Fibroblast of gingiva (primary cell): ENCODE results near the gene SLC5A9.
"Not testable (repeated sequence)": the region's sequence is repeated elsewhere in the genome, so short reads cannot be mapped to it uniquely, and the experiment has no call there.

ENCODE experiments used
- DNase-seq: peaks from one replicate; pipeline ENCODE4 v3.0.0-alpha.2; 2011; ENCODE audit warnings: low read depth

SLC5A9 gene

DNA sequence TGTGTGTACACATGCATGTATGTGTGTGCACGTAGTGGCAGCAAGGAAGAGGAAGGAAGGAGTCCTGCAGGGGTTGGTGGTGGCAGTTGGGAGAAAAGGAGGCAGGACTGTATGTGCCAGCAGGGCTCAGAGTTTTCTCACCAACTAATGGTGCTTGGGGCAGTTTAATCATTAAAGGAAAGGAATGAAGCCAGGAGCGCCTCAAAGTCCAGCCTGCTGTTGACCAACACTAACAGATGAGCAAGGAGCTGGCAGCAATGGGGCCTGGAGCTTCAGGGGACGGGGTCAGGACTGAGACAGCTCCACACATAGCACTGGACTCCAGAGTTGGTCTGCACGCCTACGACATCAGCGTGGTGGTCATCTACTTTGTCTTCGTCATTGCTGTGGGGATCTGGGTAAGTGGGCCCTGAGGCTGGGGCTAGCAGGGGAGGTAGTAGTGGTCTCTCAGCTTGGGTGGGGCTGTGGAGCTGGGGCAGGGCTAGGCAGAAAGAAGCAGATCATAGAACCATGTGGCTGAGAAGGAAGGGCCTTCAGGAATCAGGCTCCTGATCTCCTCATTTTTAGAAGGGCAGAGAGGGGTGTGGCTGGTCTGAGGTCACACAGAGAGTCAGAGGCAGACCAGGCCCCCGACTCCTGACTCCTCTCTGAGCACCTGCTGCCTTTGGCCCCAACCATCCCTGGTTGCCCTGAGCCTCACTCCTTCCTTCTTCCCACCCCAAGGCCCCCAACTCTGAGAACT, at the start of gene SLC5A9:
SLC5A9 (plus strand) TSS at position 216 of the 742 bp plus-strand sequence; CDS start at position 237, 21 bp downstream.
- no peak for DNase-seq

DNA sequence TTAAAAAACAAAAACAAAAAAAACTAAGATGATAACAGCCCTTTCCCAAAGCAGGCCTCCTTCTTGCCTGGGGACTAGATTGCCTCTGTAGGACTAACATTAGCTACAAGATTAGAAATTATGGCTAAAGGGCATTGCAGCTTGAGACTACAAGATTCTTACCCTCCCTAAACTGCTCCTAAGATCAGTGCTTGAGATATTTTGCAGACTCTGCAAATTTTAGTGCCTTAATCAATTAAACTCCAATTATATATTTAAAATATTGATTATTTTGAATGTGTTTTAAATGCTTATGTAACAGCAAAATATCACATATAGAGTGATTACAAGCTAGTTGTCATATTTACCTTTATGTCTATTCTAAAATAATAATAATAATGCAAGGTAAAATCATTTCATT, 47.4 kb upstream of the SLC5A9 start:
- DNase-seq, result no peak

DNA sequence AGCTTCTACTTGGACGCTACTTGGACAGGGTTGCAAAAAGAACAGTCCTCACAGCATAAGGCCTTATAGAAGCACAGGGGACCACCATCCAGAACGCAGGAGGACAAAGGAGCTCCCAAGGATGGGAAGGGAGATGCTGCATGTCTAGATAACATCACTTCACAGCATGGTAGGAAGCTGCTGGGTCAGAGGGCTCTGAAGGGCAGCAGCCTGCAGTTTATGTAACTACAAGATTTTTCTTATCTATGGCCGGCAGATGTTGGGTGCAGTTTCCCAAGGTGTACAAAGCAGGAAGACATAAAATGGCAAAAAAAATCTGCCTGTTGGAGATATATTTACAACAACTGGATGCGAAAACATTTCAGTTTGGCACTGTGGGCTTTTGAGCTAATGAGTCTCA, 45.3 kb upstream of the SLC5A9 start:
- DNase-seq, result no peak

DNA sequence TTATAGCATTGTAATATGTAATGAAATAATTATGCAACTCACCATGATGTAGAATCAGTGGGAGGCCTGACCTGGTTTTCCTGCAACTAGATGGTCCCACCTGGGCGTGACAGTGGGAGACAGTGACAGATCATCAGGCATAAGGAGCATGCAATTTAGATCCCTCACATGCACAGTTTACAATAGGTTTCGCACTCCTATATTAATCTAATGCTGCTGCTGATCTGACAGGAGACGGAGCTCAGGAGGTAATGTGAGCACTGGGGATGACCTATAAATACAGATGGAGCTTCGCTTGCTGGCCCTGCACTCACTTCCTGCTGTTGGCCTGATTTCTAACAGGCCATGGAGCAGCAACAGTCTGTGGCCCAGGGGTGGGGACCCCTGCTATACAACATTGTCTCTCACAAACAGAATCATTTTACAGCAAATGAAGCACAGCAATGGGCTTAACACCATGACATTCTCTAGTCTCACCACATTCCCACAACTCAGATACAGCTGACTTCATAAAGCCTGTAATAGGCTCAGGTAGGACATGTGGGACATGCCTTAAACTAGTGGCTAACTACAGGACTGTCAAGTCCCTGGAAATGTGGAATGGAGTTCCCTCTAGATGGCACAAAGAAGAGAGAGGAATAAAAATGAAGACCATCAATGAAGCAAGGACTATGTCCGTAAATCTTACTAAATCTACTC, 40.7 kb upstream of the SLC5A9 start:
- DNase-seq, result no peak

DNA sequence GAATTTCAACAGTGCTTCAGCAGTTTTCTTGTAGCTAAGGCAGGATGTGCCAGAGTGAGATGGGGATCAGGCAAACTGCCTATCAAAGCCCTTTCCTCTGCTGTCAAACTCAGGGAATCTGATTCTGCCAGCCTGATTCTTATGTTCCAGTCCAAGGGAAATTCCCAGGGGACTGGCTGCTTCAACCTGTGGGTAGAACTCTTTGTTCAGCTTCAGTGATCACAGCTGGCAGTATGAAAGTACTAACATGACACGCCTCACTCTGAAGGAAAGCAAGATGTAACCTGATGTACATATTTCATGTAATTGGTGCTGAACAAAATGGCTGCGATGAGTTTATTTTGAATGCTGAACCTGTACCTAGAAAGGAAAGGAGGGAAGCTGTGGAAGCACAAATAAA, 40.1 kb upstream of the SLC5A9 start:
- no peak for DNase-seq

DNA sequence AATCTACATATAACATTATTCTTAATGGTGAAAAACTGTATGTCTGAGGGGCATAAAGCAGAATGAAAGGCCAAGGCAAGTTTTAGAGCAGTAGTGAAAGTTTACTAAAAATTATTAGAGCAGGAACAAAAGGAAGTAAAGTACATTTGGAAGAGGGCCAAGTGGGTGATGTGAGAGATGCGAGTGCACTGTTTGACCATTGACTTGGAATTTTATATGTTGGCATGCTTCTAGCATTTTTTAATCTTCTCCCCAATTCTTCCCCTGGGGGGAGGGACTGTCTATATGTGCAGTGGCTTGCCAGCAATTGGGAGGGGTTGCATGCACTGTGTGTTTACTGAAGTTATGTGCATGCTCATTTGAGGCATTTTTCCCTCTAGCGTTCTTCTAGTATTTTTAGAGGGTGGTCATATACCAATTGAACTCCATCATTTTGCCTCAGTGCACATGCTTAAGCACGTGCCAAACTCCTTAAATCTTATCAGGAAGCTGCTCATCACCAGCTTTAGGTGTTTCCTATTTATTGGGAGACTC, 36.1 kb upstream of the SLC5A9 start:
- no peak for DNase-seq

DNA sequence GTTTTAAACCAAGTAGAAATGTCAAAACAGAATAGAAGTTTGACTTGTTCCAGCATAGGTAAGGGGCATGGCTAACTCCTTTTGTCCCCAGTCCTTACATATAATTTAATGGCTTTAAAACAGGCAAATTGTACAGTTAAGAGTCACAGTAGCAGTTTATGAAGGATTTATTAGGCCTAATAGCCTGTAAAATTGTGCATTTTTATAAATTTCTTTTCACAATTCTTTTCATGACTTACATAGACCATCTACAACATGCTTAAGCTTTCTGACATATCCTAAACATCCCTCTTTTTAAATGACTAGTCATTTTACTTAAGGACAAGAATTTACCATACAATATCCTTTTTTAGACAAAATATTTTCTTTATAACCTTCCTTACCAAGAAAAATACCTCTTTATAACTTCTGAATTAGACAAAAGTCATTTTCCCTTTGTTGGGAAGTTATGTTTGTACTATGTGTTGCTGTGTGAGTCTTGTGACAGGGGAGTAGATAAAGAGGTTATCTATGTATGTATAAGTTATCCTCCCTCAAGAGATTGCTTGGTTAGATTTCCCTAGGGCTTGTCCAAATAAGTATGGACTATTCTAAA, 34.5 kb upstream of the SLC5A9 start:
- no peak for DNase-seq

DNA sequence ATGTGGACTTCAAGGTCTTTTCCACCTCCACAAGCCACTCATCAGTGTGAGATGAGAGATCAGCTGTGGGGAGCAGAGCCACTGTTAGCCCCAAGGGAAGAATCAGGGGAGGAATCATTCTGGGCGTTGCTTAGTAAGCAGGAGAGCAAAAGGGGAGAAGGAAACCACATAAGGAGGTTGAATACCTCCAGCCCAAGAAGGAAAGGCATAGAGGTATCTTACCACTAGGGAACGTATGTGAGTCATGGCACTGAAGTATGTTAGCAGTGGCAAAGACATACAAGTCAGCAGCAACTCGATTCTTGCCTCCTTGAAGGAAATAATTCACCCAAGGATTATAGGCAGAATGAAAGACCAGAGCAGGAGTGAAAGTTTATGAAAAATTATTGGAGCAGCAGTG, 31.6 kb upstream of the SLC5A9 start:
- DNase-seq, result no peak

DNA sequence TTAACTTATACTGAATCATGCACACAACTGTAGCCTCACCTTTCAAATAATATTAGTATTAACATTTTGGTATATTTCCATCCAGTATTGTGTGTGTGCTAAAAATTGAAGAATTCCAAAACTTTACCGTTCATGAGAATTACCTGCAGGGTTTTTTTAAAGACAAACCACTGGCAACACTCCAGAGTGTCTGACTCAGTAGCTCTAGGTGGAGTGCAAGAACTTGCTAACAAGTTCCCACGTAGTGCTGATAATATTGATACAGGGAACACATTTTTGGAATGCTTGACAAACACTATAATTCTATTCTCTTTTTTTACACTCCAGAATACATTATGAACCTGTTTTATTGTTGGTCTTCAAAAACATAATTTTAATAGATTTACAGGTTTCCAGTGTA, 27.7 kb upstream of the SLC5A9 start:
- no peak for DNase-seq

DNA sequence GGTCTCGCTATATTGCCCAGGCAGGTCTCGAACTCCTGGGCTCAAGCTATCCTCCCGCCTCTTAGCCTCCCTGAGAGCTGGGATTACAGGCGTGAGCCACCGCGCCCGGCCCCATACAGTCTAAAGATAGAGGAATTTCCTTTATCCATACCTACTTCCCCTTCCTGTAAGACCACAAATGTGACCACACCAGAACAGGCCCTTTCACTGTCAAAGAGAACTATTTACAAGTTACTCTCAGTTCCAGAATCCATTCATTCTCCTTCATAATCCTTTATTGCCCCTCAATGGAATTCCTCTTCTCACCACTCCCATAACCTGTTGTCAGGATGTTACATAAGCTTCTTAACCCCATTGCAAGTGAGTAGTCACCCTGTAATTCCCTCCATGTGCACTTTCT, 26.3 kb upstream of the SLC5A9 start:
- DNase-seq, result no peak

DNA sequence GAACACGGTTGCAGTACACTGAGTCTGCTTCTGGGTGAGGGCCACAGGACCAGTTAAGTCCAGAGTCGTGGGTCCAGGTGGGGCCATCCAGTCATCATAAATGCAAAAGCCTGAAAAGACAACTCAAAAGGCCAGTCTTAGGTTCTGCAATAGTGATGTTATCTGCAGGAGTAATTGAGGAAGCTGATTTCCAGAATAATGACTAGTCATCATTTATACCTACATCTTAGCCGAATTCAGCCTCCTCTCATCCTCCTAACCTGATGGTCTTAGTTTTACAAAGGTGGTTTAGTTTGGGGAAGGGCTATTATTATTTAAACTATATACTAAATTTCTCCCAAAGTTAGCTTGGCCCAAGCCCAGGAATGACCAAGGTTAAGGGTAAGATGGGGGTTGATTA, 23.5 kb upstream of the SLC5A9 start:
- DNase-seq, result no peak

DNA sequence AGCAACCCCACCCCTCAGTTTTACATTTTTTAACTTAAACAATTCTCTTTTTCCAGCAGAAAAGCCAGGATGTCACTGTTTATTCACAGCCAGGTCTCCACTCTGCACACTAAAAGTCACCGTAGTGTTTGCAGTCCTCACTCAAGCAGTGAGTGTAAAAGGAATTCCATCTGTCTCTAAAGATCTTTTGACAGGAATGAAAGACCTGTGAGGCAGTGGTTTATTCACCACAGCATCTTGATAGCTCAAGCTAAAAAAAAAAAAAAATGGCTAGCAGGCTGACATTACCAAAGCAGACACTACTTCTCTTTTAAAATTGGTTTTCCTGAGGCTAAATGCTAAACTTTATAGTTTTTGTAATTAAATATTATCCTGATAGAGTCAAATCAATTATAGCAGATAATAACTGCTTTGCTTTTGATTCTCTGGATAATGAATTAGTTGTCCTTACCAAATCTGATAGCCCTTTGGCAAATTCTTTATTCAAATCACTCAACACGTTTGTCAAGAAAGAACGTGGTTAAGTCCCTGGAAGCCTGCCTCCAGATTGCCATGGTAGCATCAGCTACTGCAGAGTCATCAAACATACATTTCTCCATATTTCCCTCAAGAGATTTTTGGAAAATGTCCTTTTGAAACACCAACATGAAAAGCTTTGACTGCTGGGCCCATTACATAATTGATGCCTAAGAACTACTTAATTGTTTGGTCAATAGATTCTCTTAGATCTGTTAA, 22.2 kb upstream of the SLC5A9 start:
- DNase-seq, result no peak

DNA sequence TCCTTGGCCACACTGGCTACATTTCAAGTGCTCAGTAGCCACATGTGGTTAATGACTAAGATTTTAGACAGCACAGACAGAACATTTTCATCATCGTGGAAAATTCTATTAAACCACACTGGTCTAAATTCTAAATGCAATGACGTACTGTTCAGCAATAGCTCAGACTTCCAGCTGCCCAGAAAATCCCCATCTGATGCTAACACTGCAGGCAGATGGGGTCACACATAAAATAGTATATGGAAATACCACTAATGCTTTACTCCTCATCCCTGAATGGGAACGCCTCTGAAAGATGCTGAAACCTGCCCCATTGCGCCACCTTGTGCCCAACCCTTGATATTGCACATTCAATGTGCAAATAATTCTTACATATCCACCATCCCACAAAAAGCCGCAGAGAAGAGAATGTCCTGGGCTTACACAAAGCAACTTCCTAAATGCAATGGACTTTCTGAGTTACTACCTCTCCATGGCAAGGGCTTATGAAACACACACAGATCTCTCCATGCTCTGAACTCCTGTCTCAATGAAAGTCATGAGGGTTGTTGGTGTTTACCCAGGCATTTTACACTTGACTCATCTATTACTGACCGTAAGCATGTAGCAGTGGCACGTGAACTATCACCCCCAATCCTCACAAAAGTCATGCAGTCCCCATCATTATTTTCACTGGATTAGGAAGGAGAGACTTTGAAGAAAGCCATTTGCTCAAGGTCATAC, 20.3 kb upstream of the SLC5A9 start:
- peak; percentile 90 for DNase-seq

DNA sequence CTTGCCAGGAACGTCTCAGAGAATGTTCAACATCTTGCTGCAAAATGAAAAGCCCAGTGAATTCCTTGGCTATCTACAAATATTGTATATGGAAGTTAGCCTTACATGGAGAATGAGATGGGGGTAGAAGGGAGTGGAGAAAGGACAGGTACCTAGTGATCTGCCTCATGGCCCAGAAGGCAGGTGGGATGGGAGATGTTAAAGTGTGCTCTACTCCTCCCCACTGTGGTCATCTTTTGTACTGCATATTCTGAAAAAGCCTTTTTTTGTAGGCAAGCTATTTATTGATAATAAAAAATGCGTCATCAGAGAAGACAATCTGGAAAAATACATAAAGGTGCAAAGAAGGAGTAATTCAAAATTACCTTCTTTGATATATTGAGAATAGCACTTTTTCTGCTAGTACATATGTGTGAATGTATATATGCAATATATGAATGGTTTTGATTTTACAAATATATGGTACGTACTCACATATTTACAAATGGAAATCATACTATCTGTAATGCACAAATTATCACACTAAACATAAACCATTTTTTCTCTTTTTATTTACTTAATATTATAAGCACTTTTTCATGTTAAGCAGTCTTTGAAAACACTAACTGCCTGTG, 19.1 kb upstream of the SLC5A9 start:
- DNase-seq, result no peak

DNA sequence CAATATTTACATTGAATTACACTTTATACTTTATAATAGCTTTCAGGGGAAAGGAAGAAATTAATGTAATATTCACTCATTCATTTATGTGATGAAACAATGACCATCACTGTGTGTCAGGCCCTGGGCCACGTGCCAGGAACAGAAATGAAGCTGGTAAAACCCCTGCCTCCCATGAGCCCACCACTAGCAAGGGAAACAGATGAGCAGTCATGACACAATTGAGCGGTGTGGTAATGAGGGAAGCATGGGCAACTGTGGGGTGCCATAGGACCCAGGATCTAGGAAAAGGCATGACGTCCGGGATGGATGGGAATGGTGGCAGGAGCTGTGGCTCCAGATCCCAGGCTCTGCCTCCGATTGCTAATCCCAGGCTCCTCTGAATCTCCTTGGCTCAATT, 17.0 kb upstream of the SLC5A9 start:
- no peak for DNase-seq

DNA sequence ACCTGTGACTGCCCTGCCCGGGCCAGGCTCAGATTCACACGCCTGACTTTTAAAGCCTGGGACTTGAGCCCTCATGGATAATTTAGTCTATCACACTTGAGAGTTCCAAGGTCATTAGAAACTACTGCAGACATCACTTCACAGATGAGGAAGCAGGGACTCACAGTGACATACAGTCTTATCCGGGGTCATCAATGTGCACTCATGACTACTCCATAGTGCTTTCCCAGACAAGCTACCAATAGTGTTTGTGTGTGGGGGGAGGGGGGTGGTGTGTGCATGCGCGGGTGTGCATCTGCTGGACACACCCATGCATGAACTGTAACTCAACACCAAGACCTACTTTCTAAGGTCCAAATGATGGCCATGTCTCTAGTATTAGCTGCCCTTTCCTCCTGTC, 16.1 kb upstream of the SLC5A9 start:
- DNase-seq, result no peak

DNA sequence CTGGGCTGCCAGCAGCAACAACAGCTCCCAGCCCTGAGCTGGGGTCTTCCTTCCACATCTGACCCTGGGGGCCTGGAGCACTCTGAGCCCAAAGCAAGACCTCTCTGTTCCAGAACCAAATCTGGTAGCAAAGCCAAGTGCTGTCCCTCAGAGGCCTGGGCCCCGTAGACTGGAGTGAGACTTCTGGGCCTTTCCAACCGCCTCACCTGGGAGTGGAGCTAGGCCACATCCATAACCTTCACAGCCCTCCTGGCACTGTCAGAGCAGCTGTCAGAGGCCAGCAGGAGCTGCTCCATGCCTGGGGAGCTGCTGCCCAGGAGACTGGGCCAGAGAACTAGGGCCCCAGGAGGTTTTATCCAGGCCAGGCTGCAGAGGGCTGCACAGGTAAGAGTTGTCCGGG, 15.4 kb upstream of the SLC5A9 start:
- DNase-seq, result no peak

DNA sequence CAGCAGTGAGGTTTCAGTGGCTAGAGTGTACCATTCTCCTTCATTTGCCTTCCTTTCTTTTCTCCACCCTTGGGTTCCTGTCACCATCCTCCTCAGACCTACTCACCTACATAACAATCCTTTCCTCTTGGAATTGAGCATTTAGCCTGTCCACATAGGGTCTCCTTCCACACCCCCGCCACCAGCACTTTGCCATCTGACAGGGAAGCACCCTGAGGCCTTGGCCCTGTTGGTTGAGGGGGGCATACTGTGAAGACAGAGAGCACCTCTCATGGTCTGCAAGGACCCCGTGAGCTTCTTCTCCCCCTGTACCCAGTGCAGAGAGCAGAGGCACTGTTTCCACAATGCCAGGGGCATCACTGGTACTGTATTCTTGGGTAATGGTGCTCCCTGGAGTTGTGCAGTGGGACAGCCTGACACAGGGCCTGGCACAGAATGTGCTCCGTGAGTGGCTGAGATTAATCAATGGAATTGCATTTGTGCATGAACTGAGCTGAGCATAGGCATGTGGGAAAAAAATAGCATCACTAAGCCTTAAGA, 14.9 kb upstream of the SLC5A9 start:
- no peak for DNase-seq

DNA sequence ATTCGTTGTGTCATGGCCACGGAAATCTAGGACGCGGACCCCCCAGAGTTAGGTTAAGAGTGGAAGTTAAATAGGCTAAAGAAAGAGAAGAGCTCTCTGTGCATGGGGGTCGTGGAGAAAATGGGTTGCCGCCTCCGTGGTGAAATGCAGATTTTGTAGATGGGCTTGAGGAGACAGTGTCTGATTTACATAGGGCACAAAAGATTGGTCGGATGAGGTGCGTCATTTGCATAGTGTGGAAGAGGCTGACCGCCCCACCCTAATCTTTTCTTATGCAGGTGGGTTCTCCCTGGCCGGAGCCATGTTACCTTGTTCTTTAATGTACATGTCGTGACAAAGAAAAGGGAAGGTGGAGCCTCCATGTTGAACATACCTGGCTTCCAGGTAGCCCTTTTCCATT, 14.3 kb upstream of the SLC5A9 start:
- DNase-seq, result no peak

DNA sequence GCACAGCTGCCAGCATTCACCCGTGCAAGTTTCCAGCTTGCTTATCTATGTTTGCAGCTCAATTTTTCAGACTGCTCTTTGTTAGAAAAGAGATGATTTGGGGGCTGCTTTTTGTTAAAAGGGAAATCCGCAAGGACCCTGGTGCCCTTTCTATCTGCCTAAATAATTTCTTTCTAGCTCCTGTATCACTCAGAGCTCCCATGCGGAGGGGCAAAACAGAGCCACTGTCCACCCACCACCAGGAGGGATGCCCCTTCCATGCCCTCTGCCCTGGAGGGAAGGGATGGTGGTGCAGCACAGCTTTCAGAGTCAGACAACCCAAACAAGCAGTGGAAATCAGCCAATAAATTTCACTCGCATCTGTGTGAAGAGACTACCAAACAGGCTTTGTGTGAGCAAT, 13.9 kb upstream of the SLC5A9 start:
- no peak for DNase-seq

DNA sequence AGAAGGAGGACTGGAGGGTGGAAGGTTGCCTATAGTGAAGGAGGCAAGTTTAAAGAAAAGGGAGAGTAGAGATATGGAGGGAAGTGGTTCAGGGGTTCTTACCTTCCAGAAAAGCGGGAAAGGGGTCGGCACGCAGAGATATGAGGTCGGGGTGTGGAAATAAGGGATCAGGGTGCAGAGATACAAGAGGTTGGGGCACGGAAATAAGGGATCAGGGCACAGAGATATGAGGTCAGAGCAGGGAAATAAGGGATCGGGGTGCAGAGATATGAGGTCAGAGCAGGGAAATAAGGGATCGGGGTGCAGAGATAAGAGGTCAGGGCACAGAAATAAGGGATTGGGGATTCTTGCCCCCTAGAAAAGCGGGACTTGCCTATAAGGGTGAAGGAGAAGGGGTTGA, 9.1 kb upstream of the SLC5A9 start:
- not testable (repeated sequence) for DNase-seq
